Measurements from ENCODE around the gene E4F1.

E4F1 gene

DNA sequence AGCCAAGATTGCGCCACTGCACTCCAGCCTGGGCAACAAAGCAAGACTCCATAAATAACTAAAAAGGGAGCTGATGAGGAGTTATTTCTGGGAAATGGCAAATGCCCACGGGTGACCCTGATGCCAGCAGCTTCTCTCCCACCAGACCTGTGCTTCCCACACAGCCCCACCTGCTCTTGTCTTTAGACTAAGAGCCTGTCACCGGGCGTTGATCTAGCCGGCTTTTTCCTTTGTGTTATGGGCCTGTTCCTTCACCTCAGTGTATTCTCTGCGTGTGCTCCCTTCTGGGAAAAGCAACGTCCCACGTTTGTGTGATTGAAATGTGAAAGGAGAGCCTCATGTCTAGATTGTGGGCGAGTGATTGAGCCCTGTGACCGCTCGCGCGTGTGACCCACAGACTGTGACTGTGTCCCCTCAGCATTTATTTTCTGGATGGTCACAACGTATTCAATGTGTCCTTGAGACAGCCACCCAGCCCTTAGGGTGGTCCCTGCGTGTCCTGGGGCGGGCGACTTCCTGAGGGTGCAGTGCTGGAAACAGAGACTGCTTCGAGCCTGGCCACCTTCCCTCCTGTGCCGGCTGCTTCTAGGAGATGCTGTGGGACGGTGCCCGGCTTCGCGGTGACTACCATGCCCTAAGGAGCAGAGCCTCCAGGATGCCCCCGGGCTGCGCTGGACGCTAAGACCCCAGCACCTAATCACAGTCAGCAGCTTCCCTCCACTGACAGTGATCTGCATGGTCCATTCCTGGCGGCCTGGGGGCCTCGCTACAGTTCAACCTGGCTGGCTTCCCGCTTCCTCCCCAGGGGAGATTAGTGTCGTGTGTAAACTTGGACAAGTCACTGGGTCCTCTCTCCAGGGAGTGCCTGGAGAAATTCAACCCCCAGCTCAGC lies 52.3 kb downstream of the E4F1 start:
- DNase-seq (ENCODE audit: low read depth in 2 of 2) = no peak

DNA sequence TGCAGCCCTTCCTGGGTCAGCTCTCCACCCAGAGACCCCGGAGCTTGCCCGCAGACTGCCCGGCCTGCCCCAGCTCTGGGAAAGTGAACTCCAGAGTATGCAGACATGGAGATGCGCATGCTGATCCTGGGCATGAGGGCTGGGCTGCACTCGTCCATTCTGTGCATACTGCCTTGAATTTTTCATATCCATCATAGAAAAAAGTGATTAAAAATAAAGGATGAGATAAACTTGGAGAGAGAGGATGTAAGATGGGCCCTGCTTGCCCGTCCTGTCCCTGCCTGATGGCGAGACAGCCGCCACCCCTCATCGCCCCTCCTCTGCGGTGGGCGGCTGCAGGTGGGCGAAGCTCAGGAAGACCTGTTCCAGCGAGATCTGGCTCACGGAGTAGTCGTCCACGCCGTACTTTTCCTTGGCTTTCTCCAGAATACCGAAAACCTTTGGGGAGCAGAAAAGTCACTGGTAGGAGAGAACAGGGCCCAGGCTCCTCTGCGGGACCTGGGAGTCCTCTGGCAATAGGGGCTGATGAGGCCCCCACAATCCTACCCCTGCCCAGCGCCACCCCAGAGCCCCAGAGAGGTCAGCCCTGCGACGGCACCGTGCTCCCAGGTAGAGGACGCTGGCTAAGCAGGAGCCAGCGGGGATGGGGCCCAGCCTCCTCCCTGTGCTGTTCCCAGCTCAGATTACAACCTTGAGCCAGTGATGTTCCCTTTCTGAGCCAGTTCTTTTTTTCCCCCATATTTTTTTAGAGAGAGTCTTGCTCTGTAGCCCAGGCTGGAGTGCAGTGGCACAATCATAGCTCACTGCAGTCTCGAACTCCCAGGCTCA lies 53.2 kb downstream of the E4F1 start:
- no peak for DNase-seq (ENCODE audit: low read depth in 2 of 2)

DNA sequence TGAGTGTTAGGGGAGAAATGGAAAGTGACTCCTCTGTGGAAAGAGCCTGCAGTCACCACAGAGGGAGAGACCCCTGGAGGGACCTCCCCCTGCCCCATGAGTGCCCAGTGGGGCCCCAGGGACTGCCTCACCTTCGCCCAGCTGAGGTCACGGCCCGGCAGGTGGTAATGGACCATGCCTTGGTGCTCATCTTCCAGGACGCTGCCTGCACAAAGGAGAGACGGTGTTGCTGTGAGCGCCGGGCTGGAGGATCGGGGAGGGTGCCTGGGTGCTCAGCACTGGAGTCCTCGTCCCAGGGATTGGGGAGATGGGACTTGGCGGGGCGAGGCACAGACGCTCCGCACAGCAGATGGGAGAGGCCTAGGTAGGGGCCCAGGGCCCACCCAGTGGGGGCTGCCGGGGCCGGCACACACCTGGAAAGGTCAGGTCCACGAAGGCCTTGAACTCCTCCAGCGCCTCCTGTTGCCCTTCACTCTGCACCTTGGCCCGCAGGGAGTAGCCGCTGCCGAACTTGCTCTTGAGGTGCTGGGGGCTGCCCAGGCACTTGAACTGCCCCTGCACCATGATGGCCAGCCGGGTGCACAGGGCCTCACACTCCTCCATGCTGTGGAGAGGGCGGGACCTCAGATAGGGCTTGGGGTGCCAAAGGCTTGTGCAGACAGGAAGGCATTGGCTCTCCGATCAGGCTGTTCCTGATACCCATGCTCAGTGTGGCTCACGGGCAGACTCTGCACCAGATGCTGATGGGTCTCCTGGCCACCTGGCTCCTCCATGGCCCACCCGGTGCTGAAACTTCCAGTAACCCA lies 54.3 kb downstream of the E4F1 start:
- no peak for DNase-seq (ENCODE audit: low read depth in 2 of 2)

DNA sequence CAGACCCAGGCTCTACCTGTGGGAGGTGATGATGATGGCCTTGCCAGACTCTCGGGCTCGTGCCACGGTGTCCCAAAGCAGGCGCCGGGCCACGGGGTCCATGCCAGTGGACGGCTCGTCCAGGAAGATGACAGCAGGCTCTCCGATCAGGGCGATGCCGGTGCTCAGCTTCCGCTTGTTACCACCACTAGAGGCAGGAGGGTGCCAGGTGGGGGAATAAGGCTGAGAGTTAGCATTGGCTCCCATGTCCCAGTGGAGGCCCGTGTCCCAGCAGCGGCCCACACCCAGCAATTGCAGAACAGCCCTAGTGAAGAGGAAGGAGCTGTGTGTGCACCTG lies 54.8 kb downstream of the E4F1 start:
- DNase-seq (ENCODE audit: low read depth in 2 of 2) = no peak

DNA sequence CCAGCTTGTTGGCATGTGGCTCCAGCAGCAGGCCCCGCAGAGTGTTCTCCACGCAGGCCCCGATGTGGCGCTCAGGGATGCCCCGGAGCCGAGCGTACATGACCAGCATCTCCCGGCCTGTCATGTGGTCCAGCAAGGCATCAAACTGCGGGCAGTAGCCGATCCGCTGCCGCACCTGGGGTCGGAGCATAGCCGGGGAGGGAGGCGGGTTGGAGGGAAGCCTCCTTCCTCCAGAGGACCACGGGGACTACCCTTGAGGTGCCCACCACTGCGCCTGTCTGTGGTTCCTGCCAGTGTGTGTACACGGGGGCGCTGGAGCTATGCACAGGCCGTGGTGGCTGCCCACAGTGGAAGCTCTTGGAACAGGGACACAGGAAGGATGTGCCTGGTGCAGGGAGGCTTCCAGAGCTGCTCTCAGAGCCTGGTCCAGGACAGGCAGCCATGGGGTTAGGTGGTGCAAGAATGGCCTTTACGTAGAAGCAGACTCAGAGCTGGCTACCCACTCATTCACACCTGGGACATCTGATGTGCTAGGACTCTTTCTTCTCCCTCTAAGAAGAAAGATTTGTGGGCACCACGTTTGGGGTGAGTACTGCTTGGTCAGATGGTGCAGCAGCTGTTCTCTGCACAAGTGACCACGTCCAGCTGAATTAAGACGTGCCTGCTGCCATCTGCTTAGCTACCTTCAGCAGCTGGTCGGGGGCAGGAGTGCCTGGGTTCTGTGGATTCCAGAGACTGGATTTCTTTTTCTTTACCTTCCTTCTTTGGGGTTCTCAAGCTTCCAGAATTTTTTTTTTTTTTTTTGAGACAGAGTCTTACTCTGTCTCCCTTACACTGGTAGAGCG lies 55.8 kb downstream of the E4F1 start:
- DNase-seq (ENCODE audit: low read depth in 2 of 2) = no peak

DNA sequence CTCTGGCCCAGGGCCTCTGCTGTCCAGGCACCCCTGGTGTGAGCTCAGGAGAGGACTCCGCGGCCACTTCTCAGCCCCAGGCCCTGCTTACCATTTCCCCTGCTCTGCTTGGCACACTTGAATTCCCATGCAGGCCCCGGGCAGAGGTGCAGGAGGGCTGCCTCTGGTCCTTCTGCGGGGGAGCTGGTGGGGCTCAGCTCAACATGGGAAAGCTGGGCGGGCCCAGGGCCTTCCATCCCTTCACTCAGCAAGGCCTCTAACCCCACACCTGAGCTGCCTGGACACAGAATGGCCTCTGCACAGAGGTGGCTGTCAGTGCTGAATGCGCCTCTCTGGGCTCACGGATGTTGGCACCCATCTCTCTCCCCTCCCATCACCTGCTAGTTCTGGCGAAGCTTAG lies 57.1 kb downstream of the E4F1 start:
- DNase-seq (ENCODE audit: low read depth in 2 of 2) = no peak

DNA sequence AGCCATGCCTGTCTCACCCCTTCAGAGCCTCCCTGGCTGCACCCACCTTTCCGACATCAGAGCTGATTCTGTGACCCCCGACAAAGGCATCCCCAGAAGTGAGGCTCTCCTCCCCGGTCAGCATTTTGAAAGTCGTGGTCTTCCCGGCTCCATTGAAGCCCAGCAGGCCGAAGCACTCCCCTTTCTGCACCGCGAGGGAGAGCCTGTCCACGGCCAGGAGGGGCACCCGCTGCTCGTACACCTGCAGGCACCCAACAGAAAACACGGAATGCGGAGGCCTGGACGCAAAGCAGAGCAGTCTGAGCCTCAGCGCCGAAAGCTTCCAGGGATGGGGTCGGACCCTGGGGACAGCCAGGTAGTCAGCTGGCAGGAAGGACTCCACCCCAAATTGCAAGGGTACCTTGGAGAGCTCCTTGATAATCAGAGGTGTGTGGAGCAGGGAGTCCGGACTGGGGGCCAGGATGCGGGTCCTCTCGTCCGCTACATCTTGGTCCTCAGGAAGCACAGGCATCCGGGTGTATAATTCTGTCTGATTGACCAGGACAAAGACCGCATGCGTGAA lies 57.7 kb downstream of the E4F1 start:
- DNase-seq (ENCODE audit: low read depth in 2 of 2) = no peak

DNA sequence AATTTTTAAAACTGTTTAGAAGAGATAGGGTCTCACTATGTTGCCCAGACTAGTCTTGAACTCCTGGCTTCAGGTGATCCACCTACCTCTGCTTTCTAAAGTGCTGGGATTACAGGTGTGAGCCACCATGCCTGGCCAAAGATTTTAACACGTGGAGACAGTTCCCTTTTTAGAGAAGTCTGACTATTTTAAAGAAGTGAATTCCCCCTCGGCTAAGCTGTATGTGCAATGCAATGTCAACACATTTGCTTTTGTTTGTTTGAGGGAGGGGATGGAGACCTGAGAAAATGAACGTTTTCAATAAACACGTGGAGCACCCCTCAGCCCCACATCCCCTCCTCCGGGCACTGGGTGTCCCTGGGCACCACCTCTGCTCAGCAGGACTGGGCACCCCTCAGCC lies 58.9 kb downstream of the E4F1 start:
- no peak for DNase-seq (ENCODE audit: low read depth in 2 of 2)

DNA sequence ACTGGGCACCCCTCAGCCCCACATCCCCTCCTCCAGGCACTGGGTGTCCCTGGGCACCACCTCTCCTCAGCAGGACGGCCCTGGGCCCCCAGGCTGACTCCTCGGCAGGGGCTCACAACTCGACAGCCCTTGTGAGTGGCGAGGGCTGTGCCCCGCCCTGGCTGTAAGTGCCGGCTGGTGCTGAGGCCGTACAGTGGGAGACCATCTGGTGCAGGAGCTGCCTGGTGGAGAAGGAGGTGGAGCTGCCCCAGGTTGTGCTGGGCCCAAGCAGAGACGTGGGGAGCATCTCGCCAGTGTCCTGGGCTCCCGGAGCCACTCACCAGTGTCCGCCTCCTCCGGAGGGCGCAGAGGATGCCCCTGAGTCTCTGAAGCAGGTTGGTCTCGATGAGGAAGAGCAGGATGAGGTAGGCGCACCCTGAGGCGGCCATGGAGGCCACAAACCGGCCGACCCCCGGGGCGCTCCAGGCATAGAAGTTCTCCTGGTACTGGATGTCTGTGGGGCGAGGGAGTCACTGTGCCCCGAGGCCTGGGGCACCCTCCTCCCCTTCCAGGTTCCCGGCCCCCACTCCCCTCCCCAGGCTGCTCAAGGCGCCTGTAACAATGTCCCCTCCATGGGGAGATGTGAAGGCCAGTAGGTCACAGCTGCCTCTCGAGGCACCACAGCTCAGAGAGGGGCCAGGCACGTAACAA lies 59.6 kb downstream of the E4F1 start:
- DNase-seq (ENCODE audit: low read depth in 2 of 2) = no peak

DNA sequence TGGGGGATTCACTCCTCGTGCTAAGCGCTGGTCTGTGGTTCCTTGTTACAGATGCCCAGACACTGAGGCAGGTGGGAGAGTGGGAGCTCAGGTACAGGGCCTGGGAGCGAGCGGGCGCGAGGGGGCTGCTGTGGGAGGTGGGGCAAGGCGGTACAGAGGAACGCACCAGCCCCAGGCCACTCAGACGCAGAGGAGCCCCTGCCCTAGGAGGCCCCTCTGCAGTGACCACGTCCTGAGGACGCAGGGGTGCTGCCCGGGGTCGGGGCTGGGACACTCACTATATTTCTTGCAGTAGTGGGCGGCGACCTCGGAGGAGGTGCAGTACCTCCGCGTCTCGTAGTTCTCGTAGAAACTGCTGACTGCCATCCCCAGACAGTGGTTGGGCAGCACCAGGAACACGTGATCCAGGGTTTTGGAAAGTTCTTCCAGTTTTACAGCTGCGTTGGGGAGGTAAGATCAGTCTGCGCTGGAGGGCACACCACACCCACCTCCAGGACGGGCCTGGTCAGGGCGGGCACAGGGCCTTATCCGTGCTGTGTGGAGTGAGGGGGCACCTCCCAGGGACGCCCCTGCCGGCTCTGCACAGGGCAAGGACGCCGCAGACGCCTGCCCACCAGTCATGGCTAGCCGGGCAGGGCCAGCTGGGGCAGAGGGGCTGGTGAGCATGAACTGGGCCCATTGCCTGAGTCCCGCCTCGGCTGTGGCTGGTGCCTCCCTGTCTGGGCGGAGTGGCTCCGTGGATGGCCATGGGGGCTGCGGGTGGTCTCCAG lies 60.8 kb downstream of the E4F1 start:
- no peak for DNase-seq (ENCODE audit: low read depth in 2 of 2)

DNA sequence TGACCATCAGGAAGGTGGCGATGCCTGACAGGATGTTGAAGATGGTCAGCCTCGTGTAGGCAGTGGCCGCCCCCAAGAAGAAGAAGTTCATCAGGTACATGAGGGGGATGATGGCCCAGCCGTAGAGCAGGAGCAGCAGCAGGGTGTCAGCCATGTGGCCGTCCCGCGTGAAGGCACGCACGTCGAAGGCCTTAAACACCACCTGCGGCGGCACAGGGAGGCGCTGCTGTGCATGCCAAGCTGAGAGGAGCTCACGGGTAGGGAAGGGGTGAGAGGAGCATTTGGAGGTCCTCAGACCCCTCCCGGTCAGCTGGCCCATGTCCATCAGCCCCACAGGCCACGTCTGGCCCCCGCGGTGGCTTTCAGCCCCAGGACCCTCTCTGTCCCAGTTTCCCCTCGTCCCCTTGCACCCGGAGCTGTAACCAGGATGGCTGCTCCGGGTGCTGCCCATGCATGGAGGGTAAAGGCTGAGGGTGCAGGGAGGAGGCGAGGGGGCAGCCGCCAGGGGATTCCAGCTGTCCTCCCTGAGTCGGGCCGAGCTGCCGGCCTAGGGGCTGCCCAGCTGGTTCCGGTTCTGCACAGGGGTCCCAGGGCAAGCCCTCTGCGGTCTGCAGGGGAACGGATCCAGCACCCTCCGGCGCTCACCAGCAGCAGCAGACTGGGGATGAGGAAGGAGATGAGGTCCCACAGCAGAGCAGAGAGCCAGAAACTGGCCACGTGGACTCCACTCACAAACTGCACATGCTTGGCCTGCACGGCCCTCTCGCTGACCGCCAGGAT lies 61.6 kb downstream of the E4F1 start:
- no peak for DNase-seq (ENCODE audit: low read depth in 2 of 2)
